H9 (cell line): ENCODE data around the gene OAS1. TPM values are rescaled to one million over a fixed set of nuclear protein-coding genes. Genes with fewer than 3 reads are reported as not detected.

Experiments used
- DNase-seq: peaks from one replicate; pipeline ENCODE4 v3.0.0-alpha.2; 2017
- H2AFZ ChIP-seq: one replicate; pipeline ENCODE4 v1.6.1; 2013; ENCODE audit warnings: mild to moderate bottlenecking, low read length, control low read depth, moderate library complexity
- H2AK5ac ChIP-seq: 2 replicates; pipeline ENCODE4 v1.6.1; 2013; ENCODE audit warnings: low read length, control low read depth, mixed read lengths; ENCODE audit not compliant: insufficient read length
- H2BK120ac ChIP-seq: one replicate; pipeline ENCODE4 v1.6.1; 2013; ENCODE audit warnings: low read depth, mild to moderate bottlenecking, low read length, control low read depth, inconsistent platforms; ENCODE audit not compliant: poor library complexity, severe bottlenecking
- H2BK12ac ChIP-seq: 2 replicates; pipeline ENCODE4 v1.6.1; 2013; ENCODE audit warnings: low read length, control low read depth, mixed read lengths, low read depth; ENCODE audit not compliant: insufficient read length
- H2BK15ac ChIP-seq: 2 replicates; pipeline ENCODE4 v1.6.1; 2013; ENCODE audit warnings: low read depth, low read length, control low read depth
- H2BK20ac ChIP-seq: one replicate; pipeline ENCODE4 v1.6.1; 2013; ENCODE audit warnings: low read depth, mild to moderate bottlenecking, low read length, control low read depth, inconsistent platforms; ENCODE audit not compliant: poor library complexity, severe bottlenecking
- H2BK5ac ChIP-seq: 2 replicates; pipeline ENCODE4 v1.6.1; 2013; ENCODE audit warnings: low read length, control low read depth, mixed read lengths; ENCODE audit not compliant: insufficient read length
- H3K14ac ChIP-seq: 2 replicates; pipeline ENCODE4 v1.6.1; 2013; ENCODE audit warnings: low read length, control low read depth; ENCODE audit not compliant: insufficient read depth
- H3K18ac ChIP-seq: 2 replicates; pipeline ENCODE4 v1.6.1; 2013; ENCODE audit warnings: low read depth, mild to moderate bottlenecking, mixed read lengths, low read length, control low read depth; ENCODE audit not compliant: insufficient read length
- H3K23ac ChIP-seq: 2 replicates; pipeline ENCODE4 v1.6.1; 2013; ENCODE audit warnings: low read length, control low read depth, mixed read lengths, low read depth; ENCODE audit not compliant: insufficient read length
- H3K23me2 ChIP-seq: 2 replicates; pipeline ENCODE4 v1.6.1; 2013; ENCODE audit warnings: low read depth, mild to moderate bottlenecking, mixed read lengths, low read length, control low read depth; ENCODE audit not compliant: insufficient read length, poor library complexity, severe bottlenecking
- H3K27ac ChIP-seq: 2 replicates; pipeline ENCODE4 v1.5.1; 2013; ENCODE audit warnings: low read length, control low read depth, mixed read lengths, low read depth; ENCODE audit not compliant: insufficient read length
- H3K27me3 ChIP-seq: 2 replicates; pipeline ENCODE4 v1.6.1; 2013; ENCODE audit warnings: low read length, control low read depth, inconsistent platforms; ENCODE audit not compliant: insufficient read depth
- H3K4ac ChIP-seq: 2 replicates; pipeline ENCODE4 v1.6.1; 2013; ENCODE audit warnings: low read depth, mild to moderate bottlenecking, control low read depth, inconsistent platforms, low read length, moderate library complexity
- H3K4me1 ChIP-seq: 2 replicates; pipeline ENCODE4 v1.6.1; 2013; ENCODE audit warnings: low read length, control low read depth, inconsistent platforms; ENCODE audit not compliant: insufficient read depth
- H3K4me2 ChIP-seq: 2 replicates; pipeline ENCODE4 v1.6.1; 2013; ENCODE audit warnings: low read length, control low read depth, mixed read lengths; ENCODE audit not compliant: insufficient read length, insufficient read depth
- H3K56ac ChIP-seq: 2 replicates; pipeline ENCODE4 v1.6.1; 2013; ENCODE audit warnings: low read depth, mild to moderate bottlenecking, mixed read lengths, low read length, control low read depth; ENCODE audit not compliant: insufficient read length
- H3K79me1 ChIP-seq: 2 replicates; pipeline ENCODE4 v1.6.1; 2013; ENCODE audit warnings: low read depth, mild to moderate bottlenecking, moderate library complexity, low read length, control low read depth, inconsistent platforms; ENCODE audit not compliant: insufficient read depth, poor library complexity, severe bottlenecking
- H3K79me2 ChIP-seq: 2 replicates; pipeline ENCODE4 v1.6.1; 2013; ENCODE audit warnings: low read length, control low read depth, inconsistent platforms; ENCODE audit not compliant: insufficient read depth
- H3K9ac ChIP-seq: 2 replicates; pipeline ENCODE4 v1.6.1; 2013; ENCODE audit warnings: low read length, control low read depth, mixed read lengths; ENCODE audit not compliant: insufficient read length; ENCODE audit errors: extremely low read depth
- H3K9me3 ChIP-seq: one replicate; pipeline ENCODE4 v1.6.1; 2013; ENCODE audit warnings: low read depth, low read length, inconsistent platforms; ENCODE audit not compliant: control insufficient read depth
- H3T11ph ChIP-seq: one replicate; pipeline ENCODE4 v1.6.1; 2013; ENCODE audit warnings: mild to moderate bottlenecking, low read length, control low read depth, inconsistent platforms
- H4K20me1 ChIP-seq: one replicate; pipeline ENCODE4 v1.6.1; 2013; ENCODE audit not compliant: control insufficient read depth, insufficient read length, insufficient read depth
- H4K5ac ChIP-seq: 2 replicates; pipeline ENCODE4 v1.6.1; 2013; ENCODE audit warnings: low read depth, mild to moderate bottlenecking, mixed read lengths, low read length, control low read depth; ENCODE audit not compliant: insufficient read length
- H4K8ac ChIP-seq: replicated peaks from 2 replicates; pipeline ENCODE4 v1.6.1; 2013; ENCODE audit warnings: low read length, control low read depth, mixed read lengths, low read depth; ENCODE audit not compliant: insufficient read length
- H4K91ac ChIP-seq: 2 replicates; pipeline ENCODE4 v1.6.1; 2013; ENCODE audit warnings: low read depth, mild to moderate bottlenecking, moderate library complexity, mixed read lengths, low read length, control low read depth; ENCODE audit not compliant: insufficient read length
- H3K27ac Mint-ChIP-seq, 3 experiments: 2 replicates in 2 of 3; 3 replicates in 1 of 3; pipeline ENCODE4 v1.8.0; 2020 to 2021; ENCODE audit warnings: mixed read lengths in 3 of 3, mild to moderate bottlenecking in 1 of 3, moderate library complexity in 1 of 3
- H3K27me3 Mint-ChIP-seq: 2 replicates; pipeline ENCODE4 v1.8.0; 2021; ENCODE audit warnings: low read depth, mild to moderate bottlenecking, moderate library complexity, mixed read lengths
- H3K36me3 Mint-ChIP-seq, 3 experiments: 2 replicates in 2 of 3; 3 replicates in 1 of 3; pipeline ENCODE4 v1.8.0; 2020 to 2021; ENCODE audit warnings: low read depth in 3 of 3, mixed read lengths in 3 of 3; ENCODE audit not compliant: insufficient read depth in 1 of 3
- H3K4me1 Mint-ChIP-seq, 2 experiments: 2 replicates each; pipeline ENCODE4 v1.8.0; 2020; ENCODE audit warnings: mixed read lengths in 2 of 2
- H3K4me3 Mint-ChIP-seq, 2 experiments: 2 replicates in 1 of 2; 3 replicates in 1 of 2; pipeline ENCODE4 v1.8.0; 2020 to 2021; ENCODE audit warnings: mild to moderate bottlenecking in 2 of 2, mixed read lengths in 2 of 2, moderate library complexity in 1 of 2
- H3K9me3 Mint-ChIP-seq, 2 experiments: 2 replicates in 1 of 2; 3 replicates in 1 of 2; pipeline ENCODE4 v1.8.0; 2020; ENCODE audit warnings: mild to moderate bottlenecking in 2 of 2, mixed read lengths in 2 of 2, moderate library complexity in 1 of 2
- CTCF ChIP-seq: fragments of 200-600 bp; sonication (generic); conservative IDR thresholded peaks from 3 replicates; pipeline ENCODE4 v1.8.0; 2021; ENCODE audit warnings: antibody characterized with exemption, mild to moderate bottlenecking
- WGBS: extraction: QIAGEN DNeasy Blood & Tissue Kit; methylation state at CpG from one replicate; pipeline ENCODE4 v1.1.7; 2013; ENCODE audit warnings: missing lambda C conversion rate, low lambda C conversion rate, mixed read lengths; ENCODE audit not compliant: insufficient read length; ENCODE audit errors: extremely low coverage; 5-methylcytosine and 5-hydroxymethylcytosine counted together
- total RNA-seq: library from RNA; stranded (reverse); gene quantifications from 2 replicates; pipeline ENCODE4 v1.2.1, GENCODE V29; 2021

Gene OAS1
- total RNA-seq, 1 experiment from 2014 or later = not detected

GRCh38 chr12:112869091-112869490 lies 37.7 kb upstream of the OAS1 start:
- Histone ChIP-seq H3T11ph (no peak overlapping the region), H4K20me1 (no peaks in the 10 kb centered on the region), H2AFZ (no peak overlapping the region), H3K4me2 (no peak overlapping the region), H3K18ac (no peak overlapping the region), H3K27ac (no peak overlapping the region), H3K9me3 (no peaks in the 10 kb centered on the region), H3K23me2 (no peaks in the 10 kb centered on the region), H4K5ac (no peak overlapping the region), H4K91ac (no peak overlapping the region), H3K14ac (no peak overlapping the region), H2AK5ac (no peak overlapping the region), H3K4ac (no peak overlapping the region), H2BK15ac (no peak overlapping the region), H2BK120ac (no peak overlapping the region), H3K27me3 (no peaks in the 10 kb centered on the region), H3K79me1 (no peaks in the 10 kb centered on the region), H2BK12ac (no peak overlapping the region), H3K23ac (no peak overlapping the region), H3K79me2 (no peaks in the 10 kb centered on the region), H2BK5ac (no peak overlapping the region), H4K8ac (no peak overlapping the region), H3K56ac (no peak overlapping the region), H3K9ac (no peak overlapping the region), H2BK20ac (no peak overlapping the region), H3K4me1 (no peaks in the 10 kb centered on the region)
- DNase-seq = no peak
- H3K4me3 Mint-ChIP-seq = no peak overlapping the region
- H3K4me1 Mint-ChIP-seq = 0 out of 4 replicates have a peak, but pooled peaks cover 3 to 4% of the 10 kb centered on the region in 2 experiments
- no peaks in the 10 kb centered on the region; a peak in 1 of 5 replicates for H3K9me3 Mint-ChIP-seq
- H3K36me3 Mint-ChIP-seq = no peaks in the 10 kb centered on the region; a peak in 1 of 7 replicates
- H3K27ac Mint-ChIP-seq = no peak overlapping the region
- WGBS = no CpG with 5 or more reads among the region's 2 CpGs
- peaks cover 54% of the 10 kb centered on the region for H3K27me3 Mint-ChIP-seq
- TF ChIP-seq CTCF = no peak
